Endothelial cell of umbilical vein (primary cell): ENCODE measurements around the gene ALDH1L2. TPM values are rescaled to one million over a fixed set of nuclear protein-coding genes. Genes with fewer than 3 reads are reported as not detected.

Experiments used
- BruUV-seq: library from RNA; stranded (reverse); fragments of 400-500 nt; replicated peaks from 2 replicates; lab custom pipeline; 2021; lab: Mats Ljungman, UMichigan
- CTCF ChIA-PET: fragments of 300-600, 350-600 bp; sonication (Branson Sonifier 250); formaldehyde crosslinking; loops from one replicate; lab custom pipeline; 2021; ENCODE audit warnings: antibody characterized with exemption, inconsistent platforms; lab: Charles Lee
- POLR2A ChIA-PET: fragments of 300-600, 350-600 bp; sonication (Branson Sonifier 250); formaldehyde crosslinking; loops from one replicate; lab custom pipeline; 2021; ENCODE audit warnings: antibody characterized with exemption, inconsistent platforms; lab: Charles Lee
- DNase-seq: peaks from one replicate; pipeline ENCODE4 v3.0.0-alpha.2; 2011; ENCODE audit warnings: low read depth, low spot score
- FAIRE-seq: peaks from 2 replicates; lab custom pipeline; 2011; peaks lifted over from hg19 to GRCh38; lab: Jason Lieb, UNC
- H2AFZ ChIP-seq: 2 replicates; pipeline ENCODE4 v1.6.0; 2012; ENCODE audit warnings: low read depth, low read length, control low read depth, inconsistent platforms
- H3K27ac ChIP-seq: 2 replicates; pipeline ENCODE4 v1.5.1; 2011; ENCODE audit warnings: low read depth, mild to moderate bottlenecking, control low read depth, low read length, moderate library complexity; ENCODE audit not compliant: insufficient read depth
- H3K27me3 ChIP-seq, 2 experiments: 2 replicates each; pipeline versions ENCODE4 v1.6.0 to v1.6.1; 2011; ENCODE audit warnings: low read length in 2 of 2, mixed read lengths in 1 of 2; ENCODE audit not compliant: control insufficient read depth in 2 of 2, insufficient read depth in 2 of 2
- H3K36me3 ChIP-seq, 2 experiments: 2 replicates in 1 of 2; 3 replicates in 1 of 2; pipeline ENCODE4 v1.5.1; 2011; ENCODE audit warnings: low read length in 2 of 2, mild to moderate bottlenecking in 1 of 2, moderate library complexity in 1 of 2; ENCODE audit not compliant: control insufficient read depth in 2 of 2, insufficient read depth in 2 of 2; ENCODE audit errors: extremely low read depth in 1 of 2
- H3K4me1 ChIP-seq: 3 replicates; pipeline ENCODE4 v1.5.1; 2011; ENCODE audit warnings: mild to moderate bottlenecking, low read length; ENCODE audit not compliant: control insufficient read depth, insufficient read depth; ENCODE audit errors: extremely low read depth
- H3K4me2 ChIP-seq: 2 replicates; pipeline ENCODE4 v1.6.1; 2011; ENCODE audit warnings: low read length, control low read depth, mixed read lengths; ENCODE audit not compliant: insufficient read depth
- H3K4me3 ChIP-seq, 3 experiments: fragments of 200-600 bp in 1 of 3; sonication (generic), shearing (Covaris generic) in 1 of 3; replicated peaks in 1 of 3; 2 replicates each; pipeline ENCODE4 v1.5.1; 2011 to 2016; ENCODE audit warnings: control low read depth in 3 of 3, low read length in 3 of 3, mild to moderate bottlenecking in 2 of 3, inconsistent platforms in 1 of 3, low read depth in 1 of 3, moderate library complexity in 1 of 3; ENCODE audit not compliant: insufficient read depth in 1 of 3
- H3K79me2 ChIP-seq: 2 replicates; pipeline ENCODE4 v1.6.0; 2012; ENCODE audit warnings: low read length, inconsistent platforms; ENCODE audit not compliant: control insufficient read depth, insufficient read depth
- H3K9ac ChIP-seq: replicated peaks from 2 replicates; pipeline ENCODE3; 2011; ENCODE audit warnings: low read length, control low read depth; ENCODE audit not compliant: insufficient read depth; ENCODE audit errors: extremely low read depth
- H3K9me1 ChIP-seq: replicated peaks from 3 replicates; pipeline ENCODE4 v1.6.0; 2011; ENCODE audit warnings: mild to moderate bottlenecking, low read length; ENCODE audit not compliant: control insufficient read depth, insufficient read depth; ENCODE audit errors: extremely low read depth
- H3K9me3 ChIP-seq: replicated peaks from 2 replicates; pipeline ENCODE4 v1.5.1; 2012; ENCODE audit warnings: low read length, inconsistent platforms; ENCODE audit not compliant: control insufficient read depth, insufficient read depth
- H4K20me1 ChIP-seq: replicated peaks from 2 replicates; pipeline ENCODE3; 2011; ENCODE audit warnings: mild to moderate bottlenecking, low read length; ENCODE audit not compliant: control insufficient read depth, insufficient read depth; ENCODE audit errors: extremely low read depth
- EZH2 ChIP-seq: IDR thresholded peaks from 2 replicates; pipeline ENCODE4 v1.6.1; 2012; ENCODE audit warnings: borderline replicate concordance, low read depth, mild to moderate bottlenecking, moderate library complexity, low read length, inconsistent platforms; ENCODE audit not compliant: severe bottlenecking
- FOS ChIP-seq: IDR thresholded peaks from 2 replicates; pipeline ENCODE4 v1.6.1; 2011; ENCODE audit warnings: mild to moderate bottlenecking, low read length, moderate library complexity, borderline replicate concordance; ENCODE audit not compliant: insufficient read depth
- GATA2 ChIP-seq: IDR thresholded peaks from 2 replicates; pipeline ENCODE4 v1.7.0; 2011; ENCODE audit warnings: low read depth, mild to moderate bottlenecking, moderate library complexity, mixed read lengths, low read length; ENCODE audit not compliant: insufficient read length, insufficient read depth
- JUN ChIP-seq: IDR thresholded peaks from 2 replicates; pipeline ENCODE4 v1.6.1; 2011; ENCODE audit warnings: borderline replicate concordance, low read depth; ENCODE audit not compliant: insufficient read length, insufficient read depth
- MYC ChIP-seq: IDR thresholded peaks from one replicate; pipeline ENCODE4 v1.6.1; 2011; ENCODE audit warnings: mild to moderate bottlenecking, low read depth, low read length
- POLR2A ChIP-seq: IDR thresholded peaks from 2 replicates; pipeline ENCODE4 v1.6.1; 2012; ENCODE audit warnings: low read depth, mild to moderate bottlenecking, control low read depth, low read length
- POLR2AphosphoS5 ChIP-seq: IDR thresholded peaks from 2 replicates; pipeline ENCODE4 v1.6.1; 2012; ENCODE audit warnings: low read depth, mild to moderate bottlenecking, control low read depth, low read length, moderate library complexity; ENCODE audit not compliant: insufficient read depth
- dilution Hi-C: fragments of 300-500 bp; cut with MboI; formaldehyde crosslinking; loops from one replicate; pipeline ENCODE4 v1.15.0; 2019; ENCODE audit warnings: low sequenced_read_pairs; ENCODE audit not compliant: extremely low pct_ligation_motif_present
- intact Hi-C: fragments of 100-400 bp; cut with micrococcal nuclease; formaldehyde crosslinking; loops from one replicate; pipeline ENCODE4 v1.10.0; 2022
- polyA plus RNA-seq, 4 experiments: library from polyadenylated mRNA; depleted of rRNA in 3 of 4; stranded (reverse) in 3 of 4; unstranded in 1 of 4; fragments of >200 nt; gene quantifications; 2 replicates each; pipeline versions ENCODE4 v1.2.1 to v1.2.3, GENCODE V29; 2011 to 2012; ENCODE audit warnings: missing spikeins in 1 of 4
- total RNA-seq: library from RNA; stranded (reverse); gene quantifications from 2 replicates; pipeline ENCODE4 v1.2.3, GENCODE V29; 2021
- TF ChIP-seq, protein P1 (sequence below): IDR thresholded peaks from 2 replicates; pipeline ENCODE4 v1.6.1; 2011; ENCODE audit not compliant: insufficient read depth, insufficient read length
- TF ChIP-seq, protein P2 (sequence below), 2 donors: IDR thresholded peaks; 1 replicate in 1 of 2; 2 replicates in 1 of 2; pipeline ENCODE4 v1.5.1; 2011; ENCODE audit warnings: low read length in 2 of 2, mild to moderate bottlenecking in 2 of 2, moderate library complexity in 2 of 2, control low read depth in 1 of 2, inconsistent platforms in 1 of 2, low read depth in 1 of 2; ENCODE audit not compliant: insufficient read depth in 1 of 2; ENCODE audit errors: extremely low read depth in 1 of 2

The ALDH1L2 gene
- total and polyA plus RNA-seq, 2 donors (not counting 3 experiments of a cell fraction or from before 2014, with no cell fraction given): 1.4 to 2.5 TPM

GRCh38 chr12:105069936-105070702 is 14.1 kb downstream of the ALDH1L2 start:
- no peaks in the 10 kb centered on the region for H3K27me3 ChIP-seq
- no peaks in the 10 kb centered on the region for H3K4me1 ChIP-seq
- ChIA-PET CTCF (interaction anchor here (0.6 to 2.2 kb wide), 7 partner anchors 9 to 688 kb away, joined by 3 to 7 read pairs (median 5); no protein-coding TSS in a partner anchor), POLR2A (no interaction called here)
- H3K9me3 ChIP-seq: no peaks in the 10 kb centered on the region
- no peaks in the 10 kb centered on the region for H3K36me3 ChIP-seq
- H3K4me2 ChIP-seq: no peak overlapping the region
- DNase-seq: no peak
- H3K27ac ChIP-seq: no peak overlapping the region
- H4K20me1 ChIP-seq: no peaks in the 10 kb centered on the region
- H3K4me3 ChIP-seq: no peak overlapping the region
- no peaks in the 10 kb centered on the region for H3K9me1 ChIP-seq
- H3K9ac ChIP-seq: no peak overlapping the region
- BruUV-seq: no TSS peak
- no peak for FAIRE-seq
- intact Hi-C loops (no loop called here), dilution Hi-C loops (no loop called here)
- H2AFZ ChIP-seq: no peak overlapping the region
- no peaks in the 10 kb centered on the region for H3K79me2 ChIP-seq
- TF ChIP-seq EZH2: no peak
- TF ChIP-seq MYC: no peak
- TF ChIP-seq JUN: no peak
- TF ChIP-seq POLR2AphosphoS5: no peak
- TF ChIP-seq FOS: no peak
- TF ChIP-seq, protein P1, sequence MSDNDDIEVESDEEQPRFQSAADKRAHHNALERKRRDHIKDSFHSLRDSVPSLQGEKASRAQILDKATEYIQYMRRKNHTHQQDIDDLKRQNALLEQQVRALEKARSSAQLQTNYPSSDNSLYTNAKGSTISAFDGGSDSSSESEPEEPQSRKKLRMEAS: no peak
- TF ChIP-seq, protein P2, sequence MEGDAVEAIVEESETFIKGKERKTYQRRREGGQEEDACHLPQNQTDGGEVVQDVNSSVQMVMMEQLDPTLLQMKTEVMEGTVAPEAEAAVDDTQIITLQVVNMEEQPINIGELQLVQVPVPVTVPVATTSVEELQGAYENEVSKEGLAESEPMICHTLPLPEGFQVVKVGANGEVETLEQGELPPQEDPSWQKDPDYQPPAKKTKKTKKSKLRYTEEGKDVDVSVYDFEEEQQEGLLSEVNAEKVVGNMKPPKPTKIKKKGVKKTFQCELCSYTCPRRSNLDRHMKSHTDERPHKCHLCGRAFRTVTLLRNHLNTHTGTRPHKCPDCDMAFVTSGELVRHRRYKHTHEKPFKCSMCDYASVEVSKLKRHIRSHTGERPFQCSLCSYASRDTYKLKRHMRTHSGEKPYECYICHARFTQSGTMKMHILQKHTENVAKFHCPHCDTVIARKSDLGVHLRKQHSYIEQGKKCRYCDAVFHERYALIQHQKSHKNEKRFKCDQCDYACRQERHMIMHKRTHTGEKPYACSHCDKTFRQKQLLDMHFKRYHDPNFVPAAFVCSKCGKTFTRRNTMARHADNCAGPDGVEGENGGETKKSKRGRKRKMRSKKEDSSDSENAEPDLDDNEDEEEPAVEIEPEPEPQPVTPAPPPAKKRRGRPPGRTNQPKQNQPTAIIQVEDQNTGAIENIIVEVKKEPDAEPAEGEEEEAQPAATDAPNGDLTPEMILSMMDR (IDR thresholded peaks at IDR 0.05; ENCODE audit: extremely low read depth in 1 of 2, insufficient read depth in 1 of 2, low read depth in 1 of 2, low read length in 2 of 2): no peak
- TF ChIP-seq GATA2: no peak
- no peak for TF ChIP-seq POLR2A
